DMS 273 treated with DMSO at 0.1 percent for 48 hours (cell line): Measurements from ENCODE around the gene GRAMD2B.
"Not testable (repeated sequence)": the region's sequence is repeated elsewhere in the genome, so short reads cannot be mapped to it uniquely, and the experiment has no call there.

Experiments used
- DNase-seq: peaks from one replicate; lab custom pipeline; 2025; lab: John Stamatoyannopoulos, UW

The GRAMD2B gene, protein sequence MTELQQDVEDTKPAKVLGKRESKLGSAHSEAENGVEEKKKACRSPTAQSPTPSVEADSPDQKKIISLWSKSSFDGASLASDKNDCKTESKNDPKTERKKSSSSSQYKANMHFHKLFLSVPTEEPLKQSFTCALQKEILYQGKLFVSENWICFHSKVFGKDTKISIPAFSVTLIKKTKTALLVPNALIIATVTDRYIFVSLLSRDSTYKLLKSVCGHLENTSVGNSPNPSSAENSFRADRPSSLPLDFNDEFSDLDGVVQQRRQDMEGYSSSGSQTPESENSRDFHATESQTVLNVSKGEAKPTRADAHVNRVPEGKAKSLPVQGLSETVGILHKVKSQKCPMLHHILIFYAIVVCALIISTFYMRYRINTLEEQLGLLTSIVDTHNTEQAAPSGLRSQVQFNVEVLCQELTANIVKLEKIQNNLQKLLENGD

DNA sequence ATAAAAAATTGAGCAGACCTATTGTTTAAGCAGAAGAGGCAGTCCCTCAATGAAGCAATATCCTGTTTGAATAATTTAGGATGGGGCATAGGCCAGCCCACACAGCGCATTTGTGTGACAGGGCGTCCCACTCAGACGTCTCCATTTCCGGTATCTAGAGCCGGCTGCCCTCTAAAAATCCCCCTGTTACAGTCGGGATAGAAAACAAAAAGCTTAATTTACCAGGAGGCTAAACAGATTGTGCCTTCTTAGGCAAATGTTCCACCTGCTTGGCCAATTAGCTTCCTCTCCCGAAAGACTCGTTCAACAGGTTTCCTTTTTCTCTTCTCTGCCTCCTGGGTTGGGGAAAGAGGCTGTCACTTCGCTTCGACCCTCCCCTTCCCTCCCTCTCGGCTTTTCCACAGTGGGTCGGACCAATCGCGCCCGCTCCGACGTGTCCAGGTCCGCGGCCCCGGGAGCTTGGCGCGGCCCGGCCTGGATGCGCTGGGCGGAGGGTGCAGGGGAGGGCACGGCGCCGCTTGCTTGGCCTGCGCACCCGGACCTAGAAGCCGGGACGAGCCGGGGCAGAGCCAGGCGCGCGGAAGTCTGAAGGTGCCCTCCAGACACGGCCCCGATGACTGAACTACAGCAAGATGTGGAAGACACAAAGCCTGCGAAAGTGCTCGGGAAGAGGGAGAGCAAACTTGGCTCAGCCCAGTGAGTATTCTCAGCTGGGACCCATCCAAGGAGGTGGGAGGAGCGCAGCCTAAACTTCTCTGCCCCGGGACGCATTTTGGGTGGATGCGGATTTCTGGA, at the start of gene GRAMD2B:
GRAMD2B (plus strand) TSS at position 416 of the 795 bp plus-strand sequence; CDS start at position 614, 198 bp downstream.
- DNase-seq: peak; percentile 56

DNA sequence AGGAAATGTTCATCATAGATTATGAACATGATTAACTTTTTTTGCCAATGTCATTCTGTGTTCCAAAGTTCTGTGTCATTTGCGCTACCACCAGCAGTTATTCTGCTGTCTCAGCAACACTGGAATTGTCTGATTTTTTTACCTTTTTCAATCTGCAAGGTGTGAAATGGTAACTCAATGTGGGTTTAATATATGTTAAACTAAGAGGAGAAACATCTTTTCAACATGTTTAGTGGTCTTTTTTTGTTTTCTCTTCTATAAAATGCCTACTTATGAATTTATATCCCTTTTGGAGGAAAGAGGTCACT, 49.1 kb upstream of the GRAMD2B start:
- DNase-seq: no peak

- DNase-seq: no peak
These were observed 46.8 kb upstream of the GRAMD2B start for GRCh38 chr5:126376443-126376842.

- no peak for DNase-seq
These were observed 45.8 kb upstream of the GRAMD2B start for GRCh38 chr5:126377424-126377823.

DNA sequence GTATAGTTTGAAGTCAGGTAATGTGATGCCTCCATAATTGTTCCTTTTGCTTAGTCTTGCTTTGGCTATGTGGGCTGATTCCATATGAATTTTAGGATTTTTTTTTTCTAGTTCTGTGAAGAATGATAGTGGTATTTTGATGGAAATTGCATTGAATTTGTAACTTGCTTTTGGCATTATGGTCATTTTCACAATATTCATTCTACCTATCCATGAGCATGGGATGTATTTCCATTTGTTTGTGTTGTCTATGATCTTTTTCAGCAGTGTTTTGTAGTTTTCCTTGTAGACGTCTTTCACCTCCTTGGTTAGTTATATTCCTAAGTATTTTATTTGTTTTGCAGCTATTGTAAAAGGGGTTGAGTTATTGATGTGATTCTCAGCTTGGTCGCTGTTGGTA, 42.9 kb upstream of the GRAMD2B start:
- DNase-seq: not testable (repeated sequence)

DNA sequence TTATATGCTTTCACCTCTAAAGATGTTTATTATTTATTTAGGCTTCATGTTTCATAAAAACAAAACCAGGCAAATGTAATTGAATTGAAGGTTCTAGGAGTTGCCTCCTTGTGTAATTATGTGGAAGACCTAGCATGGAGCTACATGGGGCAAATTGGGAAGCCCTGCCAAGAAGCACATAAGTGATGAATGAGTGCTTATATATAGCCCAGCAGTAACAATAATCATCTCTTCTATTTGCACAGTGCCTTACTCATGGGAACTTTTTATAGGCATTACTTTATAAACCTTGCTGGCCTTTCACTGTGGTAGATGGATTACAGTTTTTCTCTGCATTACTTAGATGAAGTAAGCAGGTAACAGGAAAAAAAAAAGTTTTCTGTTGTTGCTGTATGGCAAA, 40.0 kb upstream of the GRAMD2B start:
- DNase-seq: no peak

- DNase-seq: no peak
These were observed 39.4 kb upstream of the GRAMD2B start for GRCh38 chr5:126383776-126384175.

GRCh38 chr5:126384985-126385384, 38.2 kb upstream of the GRAMD2B start:
- DNase-seq: no peak

- DNase-seq: no peak
These were observed 37.4 kb upstream of the GRAMD2B start for GRCh38 chr5:126385524-126386502.

DNA sequence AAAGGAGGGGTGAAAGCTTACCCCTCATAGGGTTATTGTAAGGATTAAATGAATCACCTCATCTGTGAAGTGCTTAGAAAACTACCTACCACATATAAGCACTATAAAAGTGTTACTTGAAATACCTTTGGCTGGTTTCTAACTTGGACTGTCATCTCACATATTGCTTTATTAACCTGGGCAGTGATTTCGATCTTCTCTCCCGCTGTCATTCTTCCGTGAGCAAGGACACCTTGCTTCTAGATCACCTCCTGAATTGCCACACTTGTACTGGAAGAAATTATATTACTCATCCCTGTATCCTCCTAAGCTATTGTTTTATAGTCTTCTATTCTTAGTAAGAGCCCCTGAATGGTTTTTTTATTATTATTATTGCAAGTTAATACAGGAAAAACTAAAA, 34.0 kb upstream of the GRAMD2B start:
- DNase-seq: no peak

- DNase-seq: no peak
These were observed 33.2 kb upstream of the GRAMD2B start for GRCh38 chr5:126390051-126390450.

DNA sequence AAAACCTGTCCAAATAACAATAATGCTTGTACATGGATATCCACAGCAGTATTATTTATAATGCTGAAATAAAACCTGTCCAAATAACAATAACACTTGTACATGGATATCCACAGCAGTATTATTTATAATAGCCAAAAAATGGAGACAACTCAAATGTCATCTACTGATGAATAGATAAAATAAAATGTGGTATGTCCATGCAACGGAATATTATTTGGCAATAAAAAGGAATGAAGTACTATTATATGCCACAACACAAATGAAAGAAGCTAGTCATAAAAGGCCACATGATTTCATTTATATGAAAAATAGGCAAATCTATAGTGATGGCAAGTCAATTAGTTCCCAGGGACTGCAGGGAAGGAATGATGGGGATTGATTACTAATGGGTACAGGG, 31.8 kb upstream of the GRAMD2B start:
- DNase-seq: no peak

GRCh38 chr5:126394211-126394788, 28.9 kb upstream of the GRAMD2B start:
- no peak for DNase-seq

GRCh38 chr5:126395198-126395597, 28.0 kb upstream of the GRAMD2B start:
- DNase-seq: no peak

- DNase-seq: no peak
These were observed 27.6 kb upstream of the GRAMD2B start for GRCh38 chr5:126395605-126396004.

DNA sequence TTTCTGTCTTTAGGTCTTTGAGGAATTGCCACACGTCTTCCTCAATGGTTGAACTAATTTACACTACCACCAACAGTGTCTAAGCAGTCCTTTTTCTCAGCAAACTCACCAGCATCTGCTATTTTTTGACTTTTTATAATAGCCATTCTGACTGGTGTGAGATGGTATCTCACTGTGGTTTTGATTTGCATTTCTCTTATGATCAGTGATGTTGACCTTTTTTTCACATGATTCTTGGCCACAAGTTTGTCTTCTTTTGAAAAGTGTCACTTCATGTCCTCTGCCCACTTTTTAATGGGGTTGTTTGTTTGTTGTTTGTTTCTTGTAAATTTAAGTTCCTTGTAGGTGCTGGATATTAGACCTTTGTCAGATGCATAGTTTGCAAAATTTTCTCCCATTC, 26.5 kb upstream of the GRAMD2B start:
- not testable (repeated sequence) for DNase-seq

DNA sequence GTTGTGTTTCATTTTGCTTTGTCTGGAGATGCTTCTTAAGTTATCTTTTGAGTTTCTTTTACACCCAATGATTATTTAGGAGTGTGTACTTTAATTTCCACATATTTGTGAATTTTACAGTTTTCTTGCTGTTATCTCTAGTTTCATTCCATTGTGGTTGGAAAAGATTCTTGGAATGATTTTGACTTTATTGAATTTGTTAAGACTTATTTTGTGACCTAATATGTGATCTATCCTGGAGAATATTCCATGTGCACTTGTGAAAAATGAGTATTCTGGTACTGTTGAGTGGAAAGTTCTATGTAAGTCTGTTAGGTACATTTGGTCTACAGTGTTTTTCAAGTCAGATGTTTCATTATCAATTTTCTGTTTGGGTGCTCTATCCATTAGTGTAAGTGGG, 24.4 kb upstream of the GRAMD2B start:
- DNase-seq: no peak

DNA sequence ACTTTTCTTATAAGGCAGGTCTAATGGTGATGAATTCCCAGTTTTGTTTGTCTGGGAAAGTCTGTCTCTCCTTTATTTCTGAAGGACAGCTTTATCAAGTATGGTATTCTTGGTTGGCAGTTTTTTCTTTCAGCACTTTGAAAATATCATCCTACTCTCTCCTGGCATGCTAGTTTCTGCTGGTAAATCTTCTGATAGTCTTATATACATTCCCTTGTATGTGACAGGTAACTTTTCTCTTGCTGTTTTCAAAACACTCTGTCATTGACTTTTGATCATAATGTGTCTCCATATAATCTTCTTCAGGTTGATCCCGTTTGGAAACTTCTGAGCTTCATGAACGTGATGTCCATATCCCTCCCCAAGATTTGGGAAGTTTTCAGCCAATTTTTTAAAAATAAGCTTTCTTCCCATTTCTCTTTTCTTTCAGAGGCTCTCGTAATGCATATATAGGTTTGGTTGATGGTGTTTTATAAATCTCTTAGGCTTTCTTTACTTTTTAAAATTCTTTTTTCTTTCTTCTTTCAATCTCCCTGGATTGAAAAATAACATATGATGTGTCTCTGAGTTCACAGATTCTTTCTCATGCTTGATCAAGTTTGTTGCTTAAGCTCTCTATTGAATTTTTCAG, 22.5 kb upstream of the GRAMD2B start:
- no peak for DNase-seq

- DNase-seq: no peak
These were observed 20.3 kb upstream of the GRAMD2B start for GRCh38 chr5:126402621-126403555.

GRCh38 chr5:126403876-126404275, 19.3 kb upstream of the GRAMD2B start:
- no peak for DNase-seq
